DND-41 (cell line): Measurements from ENCODE around the gene FOXN3.

Source experiments
- ATAC-seq: fragments of 200-7000 bp; cut with Tn5 transposase; 3 replicates; pipeline ENCODE4 v1.9.1; 2021; ENCODE audit warnings: low read depth; ENCODE audit not compliant: insufficient read depth
- DNase-seq: peaks from one replicate; pipeline ENCODE4 v3.0.0-alpha.2; 2020
- H2AFZ ChIP-seq: 2 replicates; pipeline ENCODE4 v1.6.0; 2012; ENCODE audit warnings: low read depth, low read length
- H3K27ac ChIP-seq: 2 replicates; pipeline ENCODE4 v1.5.1; 2012; ENCODE audit warnings: low read length, inconsistent platforms
- H3K27me3 ChIP-seq: fragments of 200-600 bp; sonication (generic); 2 replicates; pipeline ENCODE4 v1.6.0; 2012; ENCODE audit warnings: low read length, mild to moderate bottlenecking, inconsistent platforms; ENCODE audit not compliant: insufficient read depth, poor library complexity
- H3K36me3 ChIP-seq: 2 replicates; pipeline ENCODE4 v1.5.1; 2012; ENCODE audit warnings: low read length, inconsistent platforms; ENCODE audit not compliant: insufficient read depth
- H3K4me1 ChIP-seq: 2 replicates; pipeline ENCODE4 v1.5.1; 2012; ENCODE audit warnings: mild to moderate bottlenecking, low read length; ENCODE audit not compliant: insufficient read depth
- H3K4me2 ChIP-seq: 2 replicates; pipeline ENCODE4 v1.6.0; 2012; ENCODE audit warnings: mild to moderate bottlenecking, moderate library complexity, low read length, inconsistent platforms; ENCODE audit not compliant: insufficient read depth
- H3K4me3 ChIP-seq, 2 experiments: fragments of 200-600 bp in 1 of 2; shearing (Covaris generic) in 1 of 2; 2 replicates each; pipeline ENCODE4 v1.5.1; 2012 to 2016; ENCODE audit warnings: inconsistent platforms in 2 of 2, low read length in 2 of 2, mild to moderate bottlenecking in 2 of 2, low read depth in 1 of 2, moderate library complexity in 1 of 2
- H3K79me2 ChIP-seq: 2 replicates; pipeline ENCODE4 v1.6.0; 2012; ENCODE audit warnings: low read length, inconsistent platforms; ENCODE audit not compliant: insufficient read depth
- H3K9ac ChIP-seq: 2 replicates; pipeline ENCODE4 v1.6.0; 2012; ENCODE audit warnings: low read depth, mild to moderate bottlenecking, inconsistent platforms, low read length, moderate library complexity
- H3K9me3 ChIP-seq: 2 replicates; pipeline ENCODE4 v1.5.1; 2012; ENCODE audit warnings: low read length, moderate library complexity, mild to moderate bottlenecking, inconsistent platforms; ENCODE audit not compliant: insufficient read depth, severe bottlenecking
- H4K20me1 ChIP-seq: 2 replicates; pipeline ENCODE4 v1.6.0; 2012; ENCODE audit warnings: low read length; ENCODE audit not compliant: insufficient read depth
- EZH2 ChIP-seq: IDR thresholded peaks from 3 replicates; pipeline ENCODE4 v1.6.1; 2012; ENCODE audit warnings: borderline replicate concordance, low read depth, mild to moderate bottlenecking, moderate library complexity, low read length, inconsistent platforms; ENCODE audit not compliant: severe bottlenecking
- TF ChIP-seq, protein P1 (sequence below): IDR thresholded peaks from 2 replicates; pipeline ENCODE4 v1.5.1; 2012; ENCODE audit warnings: borderline replicate concordance, low read length, moderate library complexity, mild to moderate bottlenecking; ENCODE audit not compliant: poor library complexity, severe bottlenecking; ENCODE audit errors: extremely low read depth

FOXN3 gene

GRCh38 chr14:89418452-89418851 lies 1.4 kb upstream of the FOXN3 start:
- Histone ChIP-seq H4K20me1 (0 out of 2 replicates have a peak, but pooled peaks cover 5% of the 10 kb centered on the region), H3K79me2 (peaks cover 63% of the 10 kb centered on the region), H3K4me3 (peak overlapping the region in 1 of 2 experiments; percentile 62; a peak in 1 of 4 replicates), H3K36me3 (peaks cover 16% of the 10 kb centered on the region), H3K9me3 (no peaks in the 10 kb centered on the region), H3K4me1 (peaks cover 42% of the 10 kb centered on the region), H3K9ac (peak overlapping the region; percentile 78), H3K27ac (peak overlapping the region; percentile 82), H3K27me3 (no peaks in the 10 kb centered on the region), H3K4me2 (peak overlapping the region; percentile 80), H2AFZ (no peak overlapping the region)
- DNase-seq (no peak), ATAC-seq (no peak)
- TF ChIP-seq EZH2: no peak
- TF ChIP-seq, protein P1, sequence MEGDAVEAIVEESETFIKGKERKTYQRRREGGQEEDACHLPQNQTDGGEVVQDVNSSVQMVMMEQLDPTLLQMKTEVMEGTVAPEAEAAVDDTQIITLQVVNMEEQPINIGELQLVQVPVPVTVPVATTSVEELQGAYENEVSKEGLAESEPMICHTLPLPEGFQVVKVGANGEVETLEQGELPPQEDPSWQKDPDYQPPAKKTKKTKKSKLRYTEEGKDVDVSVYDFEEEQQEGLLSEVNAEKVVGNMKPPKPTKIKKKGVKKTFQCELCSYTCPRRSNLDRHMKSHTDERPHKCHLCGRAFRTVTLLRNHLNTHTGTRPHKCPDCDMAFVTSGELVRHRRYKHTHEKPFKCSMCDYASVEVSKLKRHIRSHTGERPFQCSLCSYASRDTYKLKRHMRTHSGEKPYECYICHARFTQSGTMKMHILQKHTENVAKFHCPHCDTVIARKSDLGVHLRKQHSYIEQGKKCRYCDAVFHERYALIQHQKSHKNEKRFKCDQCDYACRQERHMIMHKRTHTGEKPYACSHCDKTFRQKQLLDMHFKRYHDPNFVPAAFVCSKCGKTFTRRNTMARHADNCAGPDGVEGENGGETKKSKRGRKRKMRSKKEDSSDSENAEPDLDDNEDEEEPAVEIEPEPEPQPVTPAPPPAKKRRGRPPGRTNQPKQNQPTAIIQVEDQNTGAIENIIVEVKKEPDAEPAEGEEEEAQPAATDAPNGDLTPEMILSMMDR: no peak

DNA sequence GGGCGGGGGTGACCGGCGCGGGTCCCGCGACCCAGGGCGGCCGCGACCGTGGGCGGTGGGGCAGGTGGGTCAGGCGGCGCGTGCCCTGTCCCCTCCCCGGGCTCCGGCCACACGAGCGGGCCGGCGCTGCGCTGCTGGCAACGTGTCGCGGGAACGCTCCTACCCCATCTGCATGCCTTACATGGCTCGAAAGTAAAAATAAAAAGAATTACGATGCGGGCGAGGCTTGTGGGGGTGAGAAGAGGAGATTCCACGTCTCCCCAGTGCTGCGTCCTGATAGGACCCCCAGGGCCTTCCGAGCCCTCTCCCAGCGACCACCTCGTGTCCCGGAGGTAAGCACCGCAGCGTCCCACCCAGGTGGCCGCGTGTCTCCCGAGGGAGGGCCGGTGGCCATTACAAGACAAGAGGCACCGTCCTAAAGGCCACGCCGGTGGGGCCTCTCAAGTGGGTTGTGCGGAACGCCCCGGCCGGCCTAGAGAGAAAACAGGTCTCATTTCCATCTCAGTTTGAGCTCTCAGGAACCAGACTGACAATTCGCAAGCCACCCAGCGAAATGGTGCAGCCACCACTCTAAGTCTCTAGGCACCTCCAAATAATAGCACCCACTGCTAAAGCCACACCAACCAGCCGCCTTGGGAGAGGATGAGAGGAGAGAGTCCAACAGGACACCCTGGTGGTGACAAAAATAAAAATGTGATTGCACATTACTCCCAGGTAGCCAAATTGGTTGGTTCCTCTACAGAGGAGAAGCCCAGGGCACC lies 612 bp upstream of the FOXN3 start:
- peak overlapping the region; percentile 82 for H3K27ac ChIP-seq
- peak overlapping the region; percentile 78 for H3K9ac ChIP-seq
- no peaks in the 10 kb centered on the region for H3K9me3 ChIP-seq
- peak; percentile 66 for ATAC-seq
- DNase-seq: peak; percentile 73
- peaks cover 66% of the 10 kb centered on the region for H3K79me2 ChIP-seq
- peak overlapping the region; percentile 80 for H3K4me2 ChIP-seq
- H3K36me3 ChIP-seq: peaks cover 22% of the 10 kb centered on the region
- TF ChIP-seq EZH2: no peak
- TF ChIP-seq, protein P1: peak; percentile 66
- H3K4me3 ChIP-seq: peak overlapping the region; percentile 32 to 62; a peak in 3 of 4 replicates
- H3K4me1 ChIP-seq: peaks cover 50% of the 10 kb centered on the region
- H4K20me1 ChIP-seq: 0 out of 2 replicates have a peak, but pooled peaks cover 5% of the 10 kb centered on the region
- H2AFZ ChIP-seq: peak overlapping the region; percentile 76
- no peaks in the 10 kb centered on the region for H3K27me3 ChIP-seq

GRCh38 chr14:89416002-89416995 lies 734 bp downstream of the FOXN3 start:
- Histone ChIP-seq H4K20me1 (peaks cover 11% of the 10 kb centered on the region; the same call in 1 of the 2 replicates), H3K27ac (peak overlapping the region; percentile 81), H3K4me3 (peak overlapping the region; percentile 72 to 91), H3K9me3 (no peaks in the 10 kb centered on the region), H3K9ac (peak overlapping the region; percentile 97), H2AFZ (peak overlapping the region; percentile 63), H3K79me2 (peaks cover 74% of the 10 kb centered on the region), H3K27me3 (no peaks in the 10 kb centered on the region), H3K36me3 (peaks cover 35% of the 10 kb centered on the region), H3K4me1 (peaks cover 61% of the 10 kb centered on the region), H3K4me2 (peak overlapping the region; percentile 81)
- TF ChIP-seq EZH2: no peak
- TF ChIP-seq, protein P1: no peak
- peak; percentile 85 for ATAC-seq
- DNase-seq: peak; percentile 99
